GM12891 (cell line): ENCODE measurements around the gene RAB8A. TPM values are rescaled to one million over a fixed set of nuclear protein-coding genes. Genes with fewer than 3 reads are reported as not detected.

Experiments
- DNase-seq: peaks from one replicate; pipeline ENCODE4 v3.0.0; 2011; ENCODE audit warnings: low spot score; ENCODE audit not compliant: insufficient read length
- FAIRE-seq: peaks from 2 replicates; lab custom pipeline; 2011; peaks lifted over from hg19 to GRCh38; lab: Jason Lieb, UNC
- PAX5 ChIP-seq: IDR thresholded peaks from 2 replicates; pipeline ENCODE4 v1.6.1; 2011; ENCODE audit warnings: low read length, moderate library complexity, mild to moderate bottlenecking; ENCODE audit not compliant: insufficient read depth, severe bottlenecking
- POLR2A ChIP-seq: IDR thresholded peaks from 2 replicates; pipeline ENCODE4 v1.6.1; 2011; ENCODE audit warnings: low read depth, low read length, control low read depth
- POLR2AphosphoS5 ChIP-seq: IDR thresholded peaks from 2 replicates; pipeline ENCODE4 v1.6.1; 2011; ENCODE audit warnings: low read depth, low read length, control low read depth
- POU2F2 ChIP-seq: IDR thresholded peaks from 2 replicates; pipeline ENCODE4 v1.6.1; 2011; ENCODE audit warnings: low read depth, mild to moderate bottlenecking, control low read depth, low read length, moderate library complexity
- SPI1 ChIP-seq: IDR thresholded peaks from 2 replicates; pipeline ENCODE4 v1.6.1; 2011; ENCODE audit warnings: low read depth, low read length, control low read depth
- TAF1 ChIP-seq: IDR thresholded peaks from 2 replicates; pipeline ENCODE4 v1.6.1; 2011; ENCODE audit warnings: low read depth, low read length, control low read depth
- polyA plus RNA-seq: library from polyadenylated mRNA; unstranded; fragments of >200 nt; gene quantifications from one replicate; pipeline ENCODE4 v1.2.1, GENCODE V29; 2012; ENCODE audit warnings: low read depth, missing spikeins, inconsistent platforms; ENCODE audit not compliant: missing spikeins

Gene RAB8A
- polyA plus RNA-seq: 118 TPM

DNA sequence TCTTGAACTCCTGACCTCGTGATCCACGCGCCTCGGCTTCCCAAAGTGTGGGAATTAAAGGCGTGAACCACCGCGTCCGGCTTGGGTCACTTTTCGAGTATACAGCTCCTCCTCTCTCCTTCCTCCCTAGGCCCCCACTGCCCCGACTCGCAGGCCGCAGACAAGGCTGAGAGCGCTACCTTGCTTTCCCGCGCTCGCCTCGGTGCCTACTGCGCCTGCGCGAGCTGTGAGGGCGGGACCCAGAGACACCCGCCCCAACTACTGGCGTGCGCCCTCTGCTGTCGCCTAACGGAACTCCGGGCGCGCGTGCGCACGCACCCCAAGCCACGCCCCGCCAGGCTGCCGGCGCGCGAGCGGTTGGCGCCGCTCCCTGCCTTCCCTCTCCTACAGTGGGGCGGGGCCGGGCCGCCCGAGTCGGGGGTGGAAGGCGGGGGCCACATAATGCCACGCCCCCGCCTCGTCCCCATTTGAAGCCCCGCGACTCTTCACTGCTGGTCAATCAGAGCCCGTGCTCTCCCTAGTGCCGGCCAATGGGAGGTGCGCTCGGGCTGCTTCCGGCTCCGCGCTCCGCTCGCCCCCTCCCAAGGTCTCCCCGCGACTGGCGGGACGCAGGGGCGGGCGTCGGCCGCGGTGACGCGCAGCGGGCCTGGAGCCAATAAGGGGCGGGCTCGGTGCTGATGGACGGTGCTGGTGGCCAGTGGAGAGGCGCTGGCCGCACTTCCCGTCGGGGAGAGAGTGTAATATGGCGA, at the start of gene RAB8A:
Gene RAB8A (plus strand): TSS at position 730 of the 749 bp plus-strand sequence. CDS start 13 bp downstream, at position 743.
- peak; percentile 99 for FAIRE-seq
- TF ChIP-seq PAX5 (peak; percentile 7), TAF1 (peak; percentile 15; the same call in 1 of the 2 replicates), SPI1 (peak; percentile 80), POU2F2 (no peak), POLR2AphosphoS5 (no peak), POLR2A (no peak)
- DNase-seq: peak; percentile 98

GRCh38 chr19:16061943-16062342, 49.7 kb upstream of the RAB8A start:
- FAIRE-seq: no peak
- 0 out of 2 replicates have a peak, but pooled peaks have one; percentile 11 for TF ChIP-seq POU2F2
- no peak for TF ChIP-seq SPI1
- no peak for DNase-seq

GRCh38 chr19:16062789-16063188, 48.9 kb upstream of the RAB8A start:
- peak; percentile 85 for FAIRE-seq
- peak; percentile 71 for TF ChIP-seq SPI1
- TF ChIP-seq POU2F2: no peak
- no peak for TF ChIP-seq POLR2AphosphoS5
- no peak for TF ChIP-seq TAF1
- TF ChIP-seq POLR2A: no peak
- no peak for DNase-seq

- no peak for FAIRE-seq
- TF ChIP-seq POLR2A: no peak
- no peak for TF ChIP-seq PAX5
- TF ChIP-seq POU2F2: no peak
- TF ChIP-seq POLR2AphosphoS5: no peak
- no peak for DNase-seq
These were observed 47.3 kb upstream of the RAB8A start for GRCh38 chr19:16064209-16064889.

GRCh38 chr19:16066611-16067104, 45.0 kb upstream of the RAB8A start:
- FAIRE-seq (no peak), DNase-seq (no peak)
- TF ChIP-seq TAF1: no peak

GRCh38 chr19:16067205-16067938, 44.3 kb upstream of the RAB8A start:
- FAIRE-seq: no peak
- no peak for TF ChIP-seq TAF1
- DNase-seq: no peak

GRCh38 chr19:16068696-16069259, 42.9 kb upstream of the RAB8A start:
- no peak for TF ChIP-seq POU2F2
- no peak for TF ChIP-seq POLR2AphosphoS5
- no peak for TF ChIP-seq POLR2A
- FAIRE-seq (no peak), DNase-seq (no peak)

DNA sequence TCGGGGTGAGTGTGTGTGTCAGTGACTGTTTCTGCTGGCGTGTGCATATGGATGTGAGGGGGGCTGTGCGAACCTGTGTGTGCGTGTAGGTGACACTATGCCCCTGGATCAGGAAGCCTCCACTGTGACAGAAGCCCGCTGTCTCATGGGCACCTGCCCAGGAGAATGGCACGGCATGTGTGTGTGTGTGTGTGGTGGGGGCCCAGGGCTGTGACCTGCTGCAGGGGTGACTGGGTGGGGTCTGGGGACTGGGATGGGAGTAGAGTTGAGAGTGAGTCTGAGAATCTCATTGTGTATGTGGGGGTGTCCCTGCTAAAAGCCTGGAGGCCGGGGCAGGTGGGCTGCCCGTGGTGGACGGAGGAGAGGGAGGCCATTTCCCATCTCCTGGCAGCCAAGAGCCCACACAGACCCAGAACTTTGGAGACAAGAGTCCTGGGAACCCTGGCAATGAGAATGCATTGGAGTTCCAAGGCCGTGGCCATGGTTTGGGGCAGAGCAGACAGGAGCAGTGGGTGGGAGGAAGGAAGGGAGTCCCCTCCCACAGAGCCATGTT, 41.8 kb upstream of the RAB8A start:
- DNase-seq (no peak), FAIRE-seq (peak; percentile 45)
- TF ChIP-seq SPI1: no peak

GRCh38 chr19:16070366-16070990, 41.2 kb upstream of the RAB8A start:
- FAIRE-seq: peak; percentile 26
- peak; percentile 73 for DNase-seq
- TF ChIP-seq POLR2AphosphoS5 (peak; percentile 53; the same call in 1 of the 2 replicates), POLR2A (peak; percentile 74), TAF1 (0 out of 2 replicates have a peak, but pooled peaks have one; percentile 65), SPI1 (peak; percentile 66), PAX5 (no peak), POU2F2 (peak; percentile 45; the same call in 1 of the 2 replicates)
